KMS-11 (cell line): ENCODE results near the gene TBPL2.
A peak's percentile ranks its signal among the peaks of the same experiment; 100 is the strongest.

Source experiments
- H2AFZ ChIP-seq: fragments of 200-600 bp; sonication (generic); 2 replicates; pipeline ENCODE4 v1.6.1; 2016; ENCODE audit warnings: antibody characterized with exemption, mixed run types, low read depth
- H3K27ac ChIP-seq: fragments of 200-600 bp; sonication (generic); 2 replicates; pipeline ENCODE4 v1.6.1; 2016; ENCODE audit warnings: mild to moderate bottlenecking, mixed run types
- H3K27me3 ChIP-seq: fragments of 200-600 bp; sonication (generic); 2 replicates; pipeline ENCODE4 v1.6.1; 2017; ENCODE audit warnings: mild to moderate bottlenecking, low read depth, mixed run types, moderate library complexity; ENCODE audit not compliant: insufficient read depth
- H3K36me3 ChIP-seq: fragments of 200-600 bp; sonication (generic); 2 replicates; pipeline ENCODE4 v1.6.1; 2017; ENCODE audit warnings: mild to moderate bottlenecking, mixed run types; ENCODE audit not compliant: insufficient read depth
- H3K4me1 ChIP-seq: fragments of 200-600 bp; sonication (generic); 2 replicates; pipeline ENCODE4 v1.6.1; 2016; ENCODE audit warnings: mild to moderate bottlenecking, low read depth, mixed run types; ENCODE audit not compliant: poor library complexity, severe bottlenecking
- H3K4me2 ChIP-seq: fragments of 200-600 bp; sonication (generic); 2 replicates; pipeline ENCODE4 v1.7.0; 2016; ENCODE audit warnings: mild to moderate bottlenecking, mixed run types
- H3K4me3 ChIP-seq: fragments of 200-600 bp; sonication (generic); IDR thresholded peaks from 2 replicates; pipeline ENCODE4 v1.6.1; 2017; ENCODE audit warnings: low read depth, low read length, mixed read lengths; ENCODE audit not compliant: insufficient read depth
- H3K79me2 ChIP-seq: fragments of 200-600 bp; sonication (generic); 2 replicates; pipeline ENCODE4 v1.6.1; 2016; ENCODE audit warnings: low read depth, mixed run types; ENCODE audit not compliant: insufficient read depth
- H3K9ac ChIP-seq: fragments of 200-600 bp; sonication (generic); 2 replicates; pipeline ENCODE4 v1.6.1; 2016; ENCODE audit warnings: mild to moderate bottlenecking, mixed run types
- H4K20me1 ChIP-seq: fragments of 200-600 bp; sonication (generic); 2 replicates; pipeline ENCODE4 v1.6.1; 2016; ENCODE audit warnings: mild to moderate bottlenecking, mixed run types; ENCODE audit not compliant: insufficient read depth
- CTCF ChIP-seq: fragments of 200-600 bp; sonication (generic); conservative IDR thresholded peaks from 2 replicates; pipeline ENCODE4 v1.6.1; 2017; ENCODE audit warnings: low read depth, mild to moderate bottlenecking, antibody characterized with exemption, low read length, moderate library complexity, mixed read lengths

The TBPL2 gene

GRCh38 chr14:55441286-55441685 lies 870 bp upstream of the TBPL2 start:
- Histone ChIP-seq H2AFZ (no peak overlapping the region), H3K4me2 (no peak overlapping the region), H3K27me3 (no peaks in the 10 kb centered on the region), H3K79me2 (no peaks in the 10 kb centered on the region), H3K27ac (no peak overlapping the region), H4K20me1 (no peaks in the 10 kb centered on the region), H3K36me3 (no peaks in the 10 kb centered on the region), H3K4me1 (no peaks in the 10 kb centered on the region), H3K9ac (no peak overlapping the region), H3K4me3 (no peak overlapping the region)
- no peak for TF ChIP-seq CTCF

GRCh38 chr14:55438066-55438683 lies 2.2 kb downstream of the TBPL2 start:
- Histone ChIP-seq H3K27ac (no peak overlapping the region), H3K4me2 (no peak overlapping the region), H3K27me3 (no peaks in the 10 kb centered on the region), H4K20me1 (no peaks in the 10 kb centered on the region), H2AFZ (no peak overlapping the region), H3K9ac (no peak overlapping the region), H3K4me3 (no peak overlapping the region), H3K4me1 (no peaks in the 10 kb centered on the region), H3K79me2 (no peaks in the 10 kb centered on the region), H3K36me3 (no peaks in the 10 kb centered on the region)
- peak; percentile 20; the same call in 1 of the 2 replicates for TF ChIP-seq CTCF

- Histone ChIP-seq H3K9ac (no peak overlapping the region), H2AFZ (no peak overlapping the region), H3K4me1 (no peaks in the 10 kb centered on the region), H3K4me2 (no peak overlapping the region), H3K27ac (no peak overlapping the region), H3K4me3 (no peak overlapping the region), H3K79me2 (no peaks in the 10 kb centered on the region), H4K20me1 (no peaks in the 10 kb centered on the region), H3K36me3 (no peaks in the 10 kb centered on the region), H3K27me3 (no peaks in the 10 kb centered on the region)
- no peak for TF ChIP-seq CTCF
Observed at GRCh38 chr14:55436931-55437330, 3.5 kb downstream of the TBPL2 start.

GRCh38 chr14:55436519-55436918 lies 3.9 kb downstream of the TBPL2 start:
- Histone ChIP-seq H3K9ac (no peak overlapping the region), H3K4me3 (no peak overlapping the region), H3K79me2 (no peaks in the 10 kb centered on the region), H2AFZ (no peak overlapping the region), H3K27me3 (no peaks in the 10 kb centered on the region), H3K4me2 (no peak overlapping the region), H3K4me1 (no peaks in the 10 kb centered on the region), H4K20me1 (no peaks in the 10 kb centered on the region), H3K36me3 (no peaks in the 10 kb centered on the region), H3K27ac (no peak overlapping the region)
- TF ChIP-seq CTCF = no peak
